GM12801 (cell line): ENCODE results near the gene NEK5.

Experiments used
- TF ChIP-seq, protein P1 (sequence below): IDR thresholded peaks from one replicate; pipeline ENCODE4 v1.5.1; 2011; ENCODE audit warnings: control low read depth; ENCODE audit not compliant: insufficient read length; ENCODE audit errors: extremely low read depth

NEK5 gene

DNA sequence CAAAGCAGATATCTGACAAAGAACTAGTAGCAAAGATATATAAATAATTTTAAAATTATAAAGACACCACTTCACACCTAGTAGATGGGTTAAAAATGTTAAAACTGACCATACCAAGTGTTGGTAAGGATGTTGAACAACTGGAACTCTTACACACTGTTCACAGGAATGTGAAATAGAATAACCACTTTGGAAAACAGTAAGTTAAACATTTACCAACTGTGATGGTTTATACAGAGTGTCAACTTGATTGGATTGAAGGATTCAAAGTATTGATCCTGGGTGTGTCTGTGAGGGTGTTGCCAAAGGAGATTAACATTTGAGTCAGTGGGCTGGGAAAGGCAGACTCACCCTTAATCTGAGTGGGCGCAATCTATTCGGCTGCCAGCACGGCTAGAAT, 85.2 kb downstream of the NEK5 start:
- TF ChIP-seq, protein P1, sequence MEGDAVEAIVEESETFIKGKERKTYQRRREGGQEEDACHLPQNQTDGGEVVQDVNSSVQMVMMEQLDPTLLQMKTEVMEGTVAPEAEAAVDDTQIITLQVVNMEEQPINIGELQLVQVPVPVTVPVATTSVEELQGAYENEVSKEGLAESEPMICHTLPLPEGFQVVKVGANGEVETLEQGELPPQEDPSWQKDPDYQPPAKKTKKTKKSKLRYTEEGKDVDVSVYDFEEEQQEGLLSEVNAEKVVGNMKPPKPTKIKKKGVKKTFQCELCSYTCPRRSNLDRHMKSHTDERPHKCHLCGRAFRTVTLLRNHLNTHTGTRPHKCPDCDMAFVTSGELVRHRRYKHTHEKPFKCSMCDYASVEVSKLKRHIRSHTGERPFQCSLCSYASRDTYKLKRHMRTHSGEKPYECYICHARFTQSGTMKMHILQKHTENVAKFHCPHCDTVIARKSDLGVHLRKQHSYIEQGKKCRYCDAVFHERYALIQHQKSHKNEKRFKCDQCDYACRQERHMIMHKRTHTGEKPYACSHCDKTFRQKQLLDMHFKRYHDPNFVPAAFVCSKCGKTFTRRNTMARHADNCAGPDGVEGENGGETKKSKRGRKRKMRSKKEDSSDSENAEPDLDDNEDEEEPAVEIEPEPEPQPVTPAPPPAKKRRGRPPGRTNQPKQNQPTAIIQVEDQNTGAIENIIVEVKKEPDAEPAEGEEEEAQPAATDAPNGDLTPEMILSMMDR = no peak

DNA sequence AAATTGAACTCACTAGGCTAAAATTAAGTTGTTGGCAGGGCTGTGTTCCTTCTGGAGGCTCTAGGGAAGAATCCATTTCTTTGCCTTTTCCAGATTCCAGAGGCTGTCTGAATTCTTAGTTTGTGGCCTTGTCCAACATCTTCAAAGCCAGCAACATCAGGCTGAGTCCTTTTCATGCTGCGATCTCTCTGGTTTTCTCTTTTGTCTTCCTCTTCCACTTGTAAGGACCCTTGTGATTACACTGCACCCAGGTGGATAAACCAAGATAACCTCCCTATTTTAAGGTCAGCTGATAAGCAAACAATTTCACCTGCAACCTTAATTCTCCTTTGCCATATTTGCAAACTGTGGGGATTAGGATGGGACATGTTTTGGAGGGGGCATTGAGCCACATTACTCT, 92.8 kb downstream of the NEK5 start:
- TF ChIP-seq, protein P1 = no peak

DNA sequence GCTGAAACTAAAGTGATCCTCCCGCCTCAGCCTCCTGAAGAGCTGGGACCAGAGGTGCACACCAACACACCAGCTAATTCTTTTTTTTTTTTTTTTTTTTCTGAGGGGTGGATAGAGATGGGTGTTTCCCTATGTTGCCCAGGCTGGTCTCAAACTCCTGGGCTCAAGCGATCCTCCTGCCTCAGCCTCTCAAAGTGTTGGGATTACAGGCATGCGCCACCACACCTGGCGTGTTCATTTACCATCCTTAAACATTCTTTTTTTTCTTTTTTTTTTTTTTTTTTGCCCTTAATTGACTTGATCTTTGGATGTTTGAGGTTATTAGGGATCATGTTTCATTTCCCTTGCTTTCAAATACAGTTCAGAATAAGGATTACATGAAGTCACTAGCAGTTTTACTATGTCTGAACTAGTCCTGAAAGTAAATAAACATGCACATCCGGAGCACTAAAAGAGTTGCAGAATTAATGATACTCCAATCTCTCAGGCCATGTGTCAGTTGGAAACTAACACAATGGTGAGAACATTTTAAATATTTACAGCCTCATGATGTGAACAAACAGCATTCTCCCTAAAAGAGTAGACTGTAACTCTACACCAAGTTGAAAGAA, 94.2 kb downstream of the NEK5 start:
- TF ChIP-seq, protein P1 = no peak

DNA sequence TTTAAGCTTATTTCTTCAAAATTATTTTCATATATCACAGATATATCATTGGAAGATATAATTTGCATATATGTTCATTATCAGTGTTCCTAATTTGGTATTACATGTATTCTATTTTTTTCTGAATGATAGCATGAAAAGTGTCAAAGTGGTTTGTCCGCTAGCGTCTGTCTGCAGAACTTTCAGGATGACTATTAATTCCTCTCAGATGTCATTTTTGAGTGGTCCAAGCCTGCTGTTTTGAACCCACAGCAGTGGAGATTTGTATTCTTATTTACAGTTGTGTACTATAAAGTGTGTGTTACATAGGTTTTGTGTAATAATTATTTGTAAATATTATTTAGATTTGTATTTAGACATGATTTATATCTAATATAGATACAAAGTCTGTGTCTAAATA, 95.8 kb downstream of the NEK5 start:
- TF ChIP-seq, protein P1 = no peak

DNA sequence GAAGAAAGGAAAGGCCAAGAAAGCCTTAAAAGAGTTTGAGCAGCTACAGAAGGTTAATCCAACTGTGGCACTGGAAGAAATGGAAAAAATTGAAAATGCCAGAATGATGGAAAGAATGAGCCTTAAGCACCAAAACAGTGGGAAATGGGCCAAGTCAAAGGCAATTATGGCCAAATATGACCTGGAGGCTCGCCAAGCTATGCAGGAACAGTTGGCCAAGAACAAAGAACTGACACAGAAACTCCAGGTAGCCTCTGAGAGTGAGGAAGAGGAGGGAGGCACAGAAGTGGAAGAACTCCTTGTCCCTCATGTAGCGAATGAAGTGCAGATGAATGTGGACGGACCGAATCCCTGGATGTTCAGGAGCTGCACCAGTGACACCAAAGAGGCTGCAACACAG, 99.3 kb downstream of the NEK5 start:
- TF ChIP-seq, protein P1 = no peak

DNA sequence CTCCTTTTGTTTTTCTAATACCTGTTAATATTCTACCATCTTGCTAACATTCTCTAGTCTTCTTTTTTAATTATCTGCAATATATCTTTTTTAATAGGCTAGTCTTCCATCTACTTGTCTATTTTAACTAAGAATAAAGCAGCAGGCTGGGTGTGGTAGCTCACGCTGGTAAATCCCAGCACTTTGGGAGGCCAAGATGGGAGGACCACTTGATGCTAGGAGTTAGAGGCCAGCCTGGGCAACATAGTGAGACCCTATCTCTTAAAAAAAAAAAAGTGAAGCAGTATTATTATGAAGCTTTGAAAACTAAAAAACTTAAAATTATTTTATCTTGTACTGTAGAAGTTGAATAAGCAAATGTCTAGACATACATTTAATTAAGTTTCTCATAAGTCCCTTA, 101.0 kb downstream of the NEK5 start:
- TF ChIP-seq, protein P1 = no peak

DNA sequence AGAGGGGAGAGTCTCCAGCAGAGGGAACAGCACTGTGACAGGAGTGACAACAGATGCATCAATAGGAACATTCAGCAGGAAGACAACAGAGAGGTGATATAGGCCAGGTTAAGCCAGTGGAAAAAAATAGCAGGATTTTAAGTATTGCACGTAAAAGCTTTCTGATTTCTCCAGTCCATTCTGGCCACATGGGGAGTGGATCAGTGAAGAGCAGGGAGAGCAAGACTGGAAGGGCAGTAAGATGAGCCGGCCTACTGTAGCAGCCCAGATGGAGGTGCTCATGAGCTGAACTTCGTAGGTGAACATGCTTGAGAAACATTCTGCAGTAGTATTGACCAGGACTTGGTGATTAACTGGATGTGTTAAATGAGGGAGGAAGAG, 102.6 kb downstream of the NEK5 start:
- TF ChIP-seq, protein P1 = no peak
